Right cardiac atrium (tissue), 5 donors: Measurements from ENCODE around the gene AHSG. TPM values are rescaled to one million over a fixed set of nuclear protein-coding genes. Genes with fewer than 3 reads are reported as not detected.

Experiments used
- ATAC-seq, 2 donors: fragments of 200-7000 bp; cut with Tn5 transposase; one replicate each; pipeline versions ENCODE4 v1.8.0 to v1.9.1; 2020; ENCODE audit warnings: moderate library complexity in 2 of 2, mild to moderate bottlenecking in 1 of 2
- DNase-seq, 3 donors: peaks; one replicate each; pipeline ENCODE4 v3.0.0-alpha.2; 2020
- H3K27ac ChIP-seq: one replicate; pipeline ENCODE4 v1.5.1; 2013; ENCODE audit warnings: mild to moderate bottlenecking, low read length, control low read depth, moderate library complexity
- H3K27me3 ChIP-seq: one replicate; pipeline ENCODE4 v1.6.1; 2013; ENCODE audit not compliant: control insufficient read depth, insufficient read depth
- H3K4me1 ChIP-seq: one replicate; pipeline ENCODE4 v1.6.1; 2013; ENCODE audit warnings: low read length; ENCODE audit not compliant: control insufficient read depth, insufficient read depth
- H3K4me3 ChIP-seq: one replicate; pipeline ENCODE4 v1.5.1; 2013; ENCODE audit warnings: low read length, control low read depth
- H3K9me3 ChIP-seq: one replicate; pipeline ENCODE4 v1.6.1; 2013; ENCODE audit warnings: low read length; ENCODE audit not compliant: control insufficient read depth
- WGBS: extraction: QIAGEN DNeasy Blood & Tissue Kit; methylation state at CpG from one replicate; pipeline ENCODE4 v1.1.7; 2013; 5-methylcytosine and 5-hydroxymethylcytosine counted together
- intact Hi-C, 4 donors: fragments of 100-400 bp; cut with DNase I; formaldehyde crosslinking; loops; one replicate each; pipeline versions ENCODE4 v1.11.0 to v1.14.0; 2022 to 2023
- polyA plus RNA-seq: library from polyadenylated mRNA; stranded (reverse); fragments of 200-250 nt; gene quantifications from one replicate; pipeline ENCODE4 v1.2.3, GENCODE V29; 2013
- total RNA-seq, 4 donors: library from RNA; stranded (reverse); fragmentation: NEBNext Ultra II Directional; extraction: Animal tissue kit (Norgen Biotek cat#: 25700); gene quantifications; one replicate each; pipeline ENCODE4 v1.2.1, GENCODE V29; 2021
- donor health status: healthy with polysubstance abuse.
- donor health status: DM: no; HTN: yes; CAD: no.
- donor health status: DM: no; HTN: no; CAD: no.
- donor health status: DM: no; HTN: yes; CAD: no; lungs with severe emphysema.
- donor health status: DM: yes; HTN: yes; CAD: no.

Gene AHSG
- total and polyA plus RNA-seq, 5 donors: 0.05 to 0.20 TPM; not detected in 3

- Histone ChIP-seq H3K9me3 (no peaks in the 10 kb centered on the region), H3K4me1 (peaks cover 3% of the 10 kb centered on the region), H3K4me3 (no peak overlapping the region), H3K27ac (no peak overlapping the region), H3K27me3 (no peaks in the 10 kb centered on the region)
- WGBS: 72% methylated on average over 8 of the region's 8 CpGs
- DNase-seq: no peak
- no peak for ATAC-seq
- intact Hi-C loops: loop anchor here (5.0 to 10.0 kb wide), 5 partner anchors 134 to 544 kb away; no protein-coding TSS in a partner anchor
These were observed 5.6 kb downstream of the AHSG start for GRCh38 chr3:186618318-186618938.

DNA sequence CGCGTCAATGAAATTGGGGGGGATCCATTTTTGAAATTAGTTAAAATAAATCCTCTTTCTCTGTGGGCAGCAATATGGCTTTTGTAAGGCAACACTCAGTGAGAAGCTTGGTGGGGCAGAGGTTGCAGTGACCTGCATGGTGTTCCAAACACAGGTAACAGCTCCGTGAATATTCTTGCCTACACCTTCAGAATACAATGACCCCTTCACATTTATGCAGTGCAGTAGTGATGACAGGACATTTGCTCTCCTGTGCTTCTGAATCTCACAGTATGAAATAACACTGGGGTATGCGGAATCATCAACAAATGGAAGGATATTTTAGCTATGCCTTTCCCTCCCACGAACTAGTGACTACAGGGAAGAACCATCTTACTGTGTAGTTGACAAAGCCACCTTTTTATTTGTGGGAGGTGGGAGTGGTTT, 6.9 kb downstream of the AHSG start:
- H3K27ac ChIP-seq: no peak overlapping the region
- ATAC-seq: no peak
- no peaks in the 10 kb centered on the region for H3K27me3 ChIP-seq
- DNase-seq: no peak
- WGBS: 89% methylated on average over 5 of the region's 5 CpGs
- H3K4me1 ChIP-seq: peaks cover 3% of the 10 kb centered on the region
- no peak overlapping the region for H3K4me3 ChIP-seq
- intact Hi-C loops: loop anchor here (5.0 to 10.0 kb wide), 5 partner anchors 133 to 543 kb away; no protein-coding TSS in a partner anchor
- no peaks in the 10 kb centered on the region for H3K9me3 ChIP-seq

DNA sequence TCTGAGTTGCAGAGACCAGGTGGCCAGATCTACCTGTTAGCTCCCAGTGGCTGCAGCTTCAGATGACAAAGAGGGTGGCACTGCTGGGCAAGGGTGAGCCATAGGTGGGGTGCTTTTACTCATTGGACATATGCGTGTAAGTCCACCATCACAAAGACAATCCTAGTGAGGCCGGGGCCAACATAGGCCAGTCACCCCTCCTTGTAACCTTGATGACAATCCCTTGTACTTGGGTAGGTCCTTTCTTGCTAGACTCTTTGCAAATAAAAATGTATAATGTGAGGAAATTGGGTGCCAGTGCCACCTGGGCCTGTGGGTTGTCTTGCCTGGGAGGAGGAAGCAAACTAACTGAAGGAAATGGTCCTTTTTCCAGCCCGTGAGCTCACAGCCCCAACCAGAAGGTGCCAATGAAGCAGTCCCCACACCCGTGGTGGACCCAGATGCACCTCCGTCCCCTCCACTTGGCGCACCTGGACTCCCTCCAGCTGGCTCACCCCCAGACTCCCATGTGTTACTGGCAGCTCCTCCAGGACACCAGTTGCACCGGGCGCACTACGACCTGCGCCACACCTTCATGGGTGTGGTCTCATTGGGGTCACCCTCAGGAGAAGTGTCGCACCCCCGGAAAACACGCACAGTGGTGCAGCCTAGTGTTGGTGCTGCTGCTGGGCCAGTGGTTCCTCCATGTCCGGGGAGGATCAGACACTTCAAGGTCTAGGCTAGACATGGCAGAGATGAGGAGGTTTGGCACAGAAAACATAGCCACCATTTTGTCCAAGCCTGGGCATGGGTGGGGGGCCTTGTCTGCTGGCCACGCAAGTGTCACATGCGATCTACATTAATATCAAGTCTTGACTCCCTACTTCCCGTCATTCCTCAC, 7.6 kb downstream of the AHSG start:
- DNase-seq (no peak), ATAC-seq (no peak)
- Histone ChIP-seq H3K27ac (no peak overlapping the region), H3K27me3 (no peaks in the 10 kb centered on the region), H3K4me3 (no peak overlapping the region), H3K4me1 (peaks cover 3% of the 10 kb centered on the region), H3K9me3 (no peaks in the 10 kb centered on the region)
- intact Hi-C loops: no loop called here
- whole genome bisulfite sequencing: 86% methylated on average over 17 of the region's 17 CpGs

DNA sequence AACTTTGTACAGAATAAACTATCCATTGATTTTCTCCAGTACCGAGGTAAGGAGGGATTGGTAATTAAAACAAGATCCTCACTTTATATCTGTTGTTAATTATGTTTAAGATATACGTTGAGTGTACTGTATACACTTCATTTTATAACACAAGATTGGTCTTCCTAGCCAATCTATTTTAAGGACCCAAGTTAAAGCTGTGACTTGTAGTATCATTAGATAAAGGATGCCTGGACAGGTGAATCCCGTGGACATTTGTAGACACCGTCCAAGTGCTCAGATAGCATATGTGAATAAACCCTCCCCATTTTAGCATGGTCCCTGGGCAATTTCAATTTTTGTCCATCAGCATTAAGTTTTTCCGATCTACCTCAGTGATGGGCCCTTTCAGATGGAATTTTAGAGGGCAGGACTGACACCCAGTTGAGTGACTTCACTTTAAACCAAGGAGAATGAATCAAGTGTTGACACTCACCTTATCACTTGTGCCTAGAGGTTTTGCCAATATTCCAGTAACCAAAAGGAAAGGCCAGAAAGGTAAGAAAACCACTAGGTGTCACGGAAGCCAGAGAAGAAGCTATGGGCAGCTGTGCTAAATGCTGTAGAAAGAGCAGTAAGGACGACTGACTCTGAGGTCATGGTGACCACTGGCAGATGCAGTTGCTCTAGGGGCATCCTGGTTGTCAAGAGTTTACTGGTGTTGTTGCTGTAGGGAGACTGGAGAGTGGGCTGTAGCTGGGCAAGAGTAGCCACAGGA, 9.2 kb downstream of the AHSG start:
- ATAC-seq (no peak), DNase-seq (no peak)
- no peak overlapping the region for H3K27ac ChIP-seq
- H3K27me3 ChIP-seq: no peaks in the 10 kb centered on the region
- no peaks in the 10 kb centered on the region for H3K9me3 ChIP-seq
- 75% methylated on average over 7 of the region's 7 CpGs for WGBS
- peaks cover 3% of the 10 kb centered on the region for H3K4me1 ChIP-seq
- intact Hi-C loops: no loop called here
- no peak overlapping the region for H3K4me3 ChIP-seq

- Histone ChIP-seq H3K4me3 (no peak overlapping the region), H3K27ac (no peak overlapping the region), H3K9me3 (no peaks in the 10 kb centered on the region), H3K4me1 (no peaks in the 10 kb centered on the region), H3K27me3 (no peaks in the 10 kb centered on the region)
- ATAC-seq (no peak), DNase-seq (no peak)
- intact Hi-C loops: no loop called here
- WGBS: 37% methylated on average over 2 of the region's 2 CpGs
These were observed 9.9 kb downstream of the AHSG start for GRCh38 chr3:186622651-186623310.

DNA sequence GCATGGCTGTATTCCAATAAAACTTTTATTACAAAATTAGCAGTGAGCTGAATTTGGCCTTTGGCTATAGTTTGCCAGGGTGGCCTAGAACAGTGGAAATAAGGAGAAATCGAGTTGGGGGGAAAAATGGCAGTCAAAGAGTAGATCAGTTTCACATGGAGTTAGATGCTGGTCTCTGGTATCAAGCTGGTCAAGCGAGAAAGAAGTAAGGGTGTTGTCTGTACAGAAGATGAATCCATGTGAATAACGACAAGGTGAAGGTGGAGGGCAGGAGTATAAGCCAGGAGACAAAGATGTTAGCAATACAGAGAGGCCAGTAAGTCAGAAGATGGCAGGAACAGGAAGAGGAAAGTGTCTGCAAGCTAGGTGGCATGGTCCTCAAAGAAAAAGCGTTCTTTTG, 11.7 kb downstream of the AHSG start:
- H3K9me3 ChIP-seq: no peaks in the 10 kb centered on the region
- no peak overlapping the region for H3K27ac ChIP-seq
- H3K4me3 ChIP-seq: no peak overlapping the region
- DNase-seq (no peak), ATAC-seq (no peak)
- 78% methylated on average over 4 of the region's 4 CpGs for WGBS
- intact Hi-C loops: no loop called here
- H3K4me1 ChIP-seq: no peaks in the 10 kb centered on the region
- no peaks in the 10 kb centered on the region for H3K27me3 ChIP-seq

- ATAC-seq (no peak), DNase-seq (no peak)
- Histone ChIP-seq H3K4me1 (no peaks in the 10 kb centered on the region), H3K27ac (no peak overlapping the region), H3K9me3 (no peaks in the 10 kb centered on the region), H3K4me3 (no peak overlapping the region), H3K27me3 (no peaks in the 10 kb centered on the region)
- 44% methylated on average over 4 of the region's 4 CpGs for WGBS
- intact Hi-C loops: no loop called here
These were observed 12.8 kb downstream of the AHSG start for GRCh38 chr3:186625600-186626042.

DNA sequence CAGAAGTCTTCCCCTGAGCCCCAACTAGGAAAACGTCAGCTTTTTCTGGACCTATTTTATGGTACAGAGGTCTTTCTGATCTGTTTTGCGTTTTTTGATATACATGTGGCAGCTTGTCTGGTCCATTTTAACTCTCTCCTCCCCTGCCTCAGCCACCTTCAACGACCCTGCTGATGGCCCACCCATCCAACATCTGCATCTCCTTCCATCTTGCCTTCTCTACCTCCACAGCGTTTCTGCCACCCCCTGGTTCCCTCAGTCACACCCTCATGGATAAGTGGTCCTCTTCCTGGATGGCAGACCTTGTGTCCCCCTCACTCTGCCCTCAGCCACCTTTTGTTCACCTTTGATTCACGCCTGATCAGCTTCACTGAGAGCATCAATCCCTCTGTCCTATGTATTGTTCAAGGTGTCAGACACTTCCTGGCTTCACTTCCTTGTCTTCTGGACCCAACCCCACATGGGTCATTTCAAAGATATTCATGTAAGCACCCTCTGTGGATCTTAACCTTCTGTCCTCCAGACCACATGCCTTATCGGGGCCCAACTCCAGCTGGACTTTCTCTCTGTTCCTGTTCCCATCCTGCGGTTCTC, 13.5 kb downstream of the AHSG start:
- H3K9me3 ChIP-seq: no peaks in the 10 kb centered on the region
- H3K4me1 ChIP-seq: no peaks in the 10 kb centered on the region
- no peak overlapping the region for H3K4me3 ChIP-seq
- intact Hi-C loops: no loop called here
- no peaks in the 10 kb centered on the region for H3K27me3 ChIP-seq
- ATAC-seq (no peak), DNase-seq (no peak)
- 64% methylated on average over 7 of the region's 7 CpGs for WGBS
- no peak overlapping the region for H3K27ac ChIP-seq

DNA sequence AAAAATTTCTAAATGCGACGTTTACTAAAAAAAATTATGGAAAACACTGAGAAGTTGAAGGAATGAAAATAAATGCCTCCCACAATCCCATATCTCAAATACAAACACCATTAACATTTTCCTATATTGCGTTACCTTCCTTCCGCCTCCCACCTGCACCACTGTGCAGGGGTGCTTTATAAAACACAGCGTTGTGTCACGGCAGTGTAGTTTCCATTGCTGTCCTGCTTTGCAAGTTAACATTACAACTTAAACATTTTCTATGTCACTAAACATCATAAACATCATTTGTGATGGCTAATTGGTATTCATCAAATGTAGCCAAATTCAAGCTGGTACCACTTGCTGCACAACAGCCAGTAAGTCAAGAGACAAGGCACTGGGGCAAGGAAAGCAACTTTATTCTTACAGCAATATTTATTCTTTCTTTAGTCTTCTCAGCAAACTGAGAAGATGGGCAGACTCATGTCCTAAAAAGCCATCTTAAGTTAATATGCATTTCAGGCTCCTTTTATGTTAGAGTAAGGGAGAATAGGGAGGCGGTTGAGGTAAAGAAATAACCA, 15.1 kb downstream of the AHSG start:
- intact Hi-C loops: no loop called here
- ATAC-seq (no peak), DNase-seq (no peak)
- WGBS: 91% methylated on average over 7 of the region's 7 CpGs
- H3K4me1 ChIP-seq: no peaks in the 10 kb centered on the region
- H3K9me3 ChIP-seq: no peaks in the 10 kb centered on the region
- no peak overlapping the region for H3K27ac ChIP-seq
- no peaks in the 10 kb centered on the region for H3K27me3 ChIP-seq
- no peak overlapping the region for H3K4me3 ChIP-seq

GRCh38 chr3:186628756-186629155, 15.9 kb downstream of the AHSG start:
- Histone ChIP-seq H3K27me3 (no peaks in the 10 kb centered on the region), H3K9me3 (no peaks in the 10 kb centered on the region), H3K4me3 (no peak overlapping the region), H3K27ac (no peak overlapping the region), H3K4me1 (no peaks in the 10 kb centered on the region)
- intact Hi-C loops: no loop called here
- DNase-seq: no peak
- no peak for ATAC-seq
- 77% methylated on average over 7 of the region's 7 CpGs for WGBS
